Measurements from ENCODE around the gene ENC1.
"Not testable (repeated sequence)": the region's sequence is repeated elsewhere in the genome, so short reads cannot be mapped to it uniquely, and the experiment has no call there.

Gene ENC1

GRCh38 chr5:74640450-74640953 lies at the start of gene ENC1:
TSS of gene ENC1 (minus strand) at chr5:74640728. CDS start at chr5:74636485, 4,243 bp downstream.
- DNase-seq, result peak; percentile 93

GRCh38 chr5:74686962-74687751 lies 46.6 kb upstream of the ENC1 start:
- no peak for DNase-seq

- DNase-seq, result no peak
Observed at GRCh38 chr5:74685979-74686631, 45.6 kb upstream of the ENC1 start.

- DNase-seq, result peak; percentile 86
Observed at GRCh38 chr5:74684900-74685851, 44.6 kb upstream of the ENC1 start, which contains the start of gene HEXB. TSS of gene HEXB (plus strand) at chr5:74685233. CDS start at chr5:74685261, 28 bp downstream.

GRCh38 chr5:74679966-74680365 lies 39.4 kb upstream of the ENC1 start:
- DNase-seq, result no peak

GRCh38 chr5:74679300-74679699 lies 38.8 kb upstream of the ENC1 start:
- DNase-seq, result not testable (repeated sequence)

- not testable (repeated sequence) for DNase-seq
Observed at GRCh38 chr5:74678123-74678522, 37.6 kb upstream of the ENC1 start.

GRCh38 chr5:74676466-74676865 lies 35.9 kb upstream of the ENC1 start:
- not testable (repeated sequence) for DNase-seq

GRCh38 chr5:74673011-74673790 lies 32.7 kb upstream of the ENC1 start:
- DNase-seq, result no peak

- DNase-seq, result no peak
Observed at GRCh38 chr5:74672215-74672877, 31.8 kb upstream of the ENC1 start.

GRCh38 chr5:74670396-74671038 lies 30.0 kb upstream of the ENC1 start:
- DNase-seq, result no peak

- no peak for DNase-seq
Observed at GRCh38 chr5:74669821-74670220, 29.3 kb upstream of the ENC1 start.

GRCh38 chr5:74667396-74667795 lies 26.9 kb upstream of the ENC1 start:
- DNase-seq, result no peak

- DNase-seq, result no peak
Observed at GRCh38 chr5:74665816-74666215, 25.3 kb upstream of the ENC1 start.

GRCh38 chr5:74665273-74665672 lies 24.7 kb upstream of the ENC1 start:
- no peak for DNase-seq

GRCh38 chr5:74664551-74664950 lies 24.0 kb upstream of the ENC1 start:
- no peak for DNase-seq

- no peak for DNase-seq
Observed at GRCh38 chr5:74660873-74661272, 20.3 kb upstream of the ENC1 start.

- DNase-seq, result no peak
Observed at GRCh38 chr5:74660140-74660539, 19.6 kb upstream of the ENC1 start.

GRCh38 chr5:74659172-74659571 lies 18.6 kb upstream of the ENC1 start:
- DNase-seq, result no peak

GRCh38 chr5:74657165-74657564 lies 16.6 kb upstream of the ENC1 start:
- no peak for DNase-seq

- no peak for DNase-seq
Observed at GRCh38 chr5:74655716-74656115, 15.2 kb upstream of the ENC1 start.

Data from right forelimb (tissue), 1 donor.